Large intestine (tissue), 3 donors: ENCODE data around the gene PLSCR4. TPM values are rescaled to one million over a fixed set of nuclear protein-coding genes. Genes with fewer than 3 reads are reported as not detected.
A peak's percentile ranks its signal among the peaks of the same experiment; 100 is the strongest.

ENCODE experiments used
- DNase-seq, 2 donors: peaks; one replicate each; pipeline versions ENCODE4 v3.0.0 to v3.0.0-alpha.2; 2013
- H3K27ac ChIP-seq: one replicate; pipeline ENCODE4 v1.5.1; 2013; ENCODE audit warnings: low read length
- H3K27me3 ChIP-seq: 2 replicates; pipeline ENCODE4 v1.6.1; 2013; ENCODE audit warnings: low read length; ENCODE audit not compliant: control insufficient read depth, insufficient read depth
- H3K36me3 ChIP-seq: 2 replicates; pipeline ENCODE4 v1.6.1; 2013; ENCODE audit warnings: low read length; ENCODE audit not compliant: control insufficient read depth, insufficient read depth
- H3K4me1 ChIP-seq: one replicate; pipeline ENCODE4 v1.6.1; 2013; ENCODE audit warnings: low read length; ENCODE audit not compliant: control insufficient read depth, insufficient read depth
- H3K4me3 ChIP-seq: one replicate; pipeline ENCODE4 v1.5.1; 2013; ENCODE audit warnings: low read length
- H3K9me3 ChIP-seq: one replicate; pipeline ENCODE4 v1.6.1; 2013; ENCODE audit warnings: mild to moderate bottlenecking, low read depth, low read length, moderate library complexity; ENCODE audit not compliant: control insufficient read depth
- WGBS: methylation state at CpG from one replicate; pipeline ENCODE4 v1.1.5; 2013; ENCODE audit warnings: low lambda C conversion rate; ENCODE audit not compliant: insufficient coverage; 5-methylcytosine and 5-hydroxymethylcytosine counted together
- polyA plus RNA-seq: library from polyadenylated mRNA; unstranded; fragments of 120-200 nt; gene quantifications from one replicate; pipeline ENCODE4 v1.2.1, GENCODE V29; 2013

Gene PLSCR4
- polyA plus RNA-seq, 1 donor, result 38.8 TPM

DNA sequence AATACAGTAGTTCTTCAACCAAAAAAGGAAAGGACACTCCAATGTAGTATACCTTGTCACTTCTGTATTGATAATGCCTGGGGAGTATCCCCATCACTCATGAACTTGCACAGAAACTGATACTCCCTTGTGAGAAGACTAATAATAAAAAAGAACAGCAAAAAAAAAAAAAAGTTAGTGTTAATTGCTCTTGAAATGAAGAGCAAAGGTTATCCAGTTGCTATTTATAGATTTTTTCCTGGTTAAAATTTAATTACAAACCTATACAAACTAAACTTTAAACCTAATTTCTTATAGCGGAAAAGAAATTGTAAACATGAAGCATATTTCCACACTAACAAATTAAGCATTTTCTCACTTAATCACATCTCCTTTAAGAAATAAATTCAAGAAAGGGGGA is 96.6 kb downstream of the PLSCR4 start:
- 29% methylated on average over 1 of the region's 1 CpG for WGBS
- peak in 1 of 2 donors; percentile 69 for DNase-seq
- peaks cover 40% of the 10 kb centered on the region for H3K4me1 ChIP-seq
- peak overlapping the region; percentile 96 for H3K27ac ChIP-seq
- H3K9me3 ChIP-seq, result no peaks in the 10 kb centered on the region
- no peaks in the 10 kb centered on the region for H3K27me3 ChIP-seq
- peak overlapping the region; percentile 4 for H3K4me3 ChIP-seq
- H3K36me3 ChIP-seq, result peaks cover 5% of the 10 kb centered on the region

DNA sequence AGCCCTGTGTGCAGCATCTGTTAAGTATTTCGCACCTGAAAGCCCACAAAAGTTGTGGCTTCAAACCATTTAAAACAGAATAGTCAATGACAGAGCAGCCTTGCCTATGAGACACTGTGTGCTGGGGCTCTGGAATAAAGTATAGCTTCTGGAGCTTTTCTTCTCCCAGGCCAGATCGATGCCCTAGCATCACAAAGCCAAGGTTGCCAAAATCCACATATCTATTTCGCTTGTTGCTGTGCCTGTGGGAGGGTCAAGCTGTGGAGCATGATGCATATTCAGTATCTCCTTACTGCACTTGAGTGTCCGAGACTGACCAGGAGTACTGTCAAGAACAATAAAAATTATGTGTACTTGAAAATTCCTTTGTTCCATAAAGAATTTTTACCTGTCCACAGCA is 97.5 kb downstream of the PLSCR4 start:
- no CpG with 5 or more reads among the region's 4 CpGs for WGBS
- Histone ChIP-seq H3K4me1 (peaks cover 37% of the 10 kb centered on the region), H3K9me3 (no peaks in the 10 kb centered on the region), H3K36me3 (peaks cover 5% of the 10 kb centered on the region), H3K27ac (peak overlapping the region; percentile 96), H3K27me3 (no peaks in the 10 kb centered on the region), H3K4me3 (no peak overlapping the region)
- peak in 1 of 2 donors; percentile 27 for DNase-seq

DNA sequence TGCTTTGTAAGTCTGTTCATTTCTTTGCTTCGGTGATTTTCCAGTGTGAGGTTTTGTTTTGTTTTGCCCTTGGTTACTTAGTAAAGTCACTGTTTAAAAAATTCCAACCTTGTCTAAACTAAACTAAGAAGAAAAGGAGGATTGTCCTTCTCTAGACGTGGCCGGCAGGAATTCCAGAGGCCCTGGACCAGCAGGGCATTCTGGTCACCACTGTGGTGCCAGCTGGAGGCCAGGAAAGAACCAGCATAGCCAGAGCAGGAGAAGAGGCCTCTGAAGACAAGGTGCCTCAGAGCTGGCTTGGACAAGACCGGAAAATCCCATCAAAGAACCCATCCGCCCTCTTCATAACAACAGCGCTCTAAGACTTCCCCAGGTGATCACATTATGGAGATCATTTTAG is 98.1 kb downstream of the PLSCR4 start:
- peaks cover 39% of the 10 kb centered on the region for H3K4me1 ChIP-seq
- no peaks in the 10 kb centered on the region for H3K27me3 ChIP-seq
- H3K36me3 ChIP-seq, result peaks cover 5% of the 10 kb centered on the region
- peak in 1 of 2 donors; percentile 30 for DNase-seq
- H3K9me3 ChIP-seq, result no peaks in the 10 kb centered on the region
- peak overlapping the region; percentile 96 for H3K27ac ChIP-seq
- no CpG with 5 or more reads among the region's 6 CpGs for WGBS
- no peak overlapping the region for H3K4me3 ChIP-seq

DNA sequence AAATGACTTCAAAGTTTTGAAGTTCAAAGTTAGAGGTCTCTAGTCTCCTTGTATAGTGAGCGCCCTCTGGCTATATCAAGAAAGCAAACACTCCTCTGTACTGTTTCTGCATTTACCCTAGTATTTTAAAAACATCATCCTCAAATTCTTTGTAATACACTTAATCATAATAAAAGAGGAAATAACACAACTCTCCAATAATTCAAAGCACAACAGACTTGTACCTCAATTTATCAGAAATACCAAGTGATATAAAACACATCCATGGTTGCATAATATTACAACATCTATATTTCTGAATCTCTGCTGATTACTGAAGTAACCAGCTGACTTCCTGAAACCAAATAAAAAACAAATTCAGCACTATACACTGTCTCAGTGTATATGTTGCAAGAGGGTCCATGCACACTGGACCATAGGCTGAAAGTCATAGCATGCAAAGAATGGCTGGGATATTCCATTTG is 102.4 kb downstream of the PLSCR4 start:
- peak; percentile 34 to 73 for DNase-seq
- peak overlapping the region; percentile 19 for H3K27ac ChIP-seq
- no CpG with 5 or more reads among the region's 1 CpG for WGBS

DNA sequence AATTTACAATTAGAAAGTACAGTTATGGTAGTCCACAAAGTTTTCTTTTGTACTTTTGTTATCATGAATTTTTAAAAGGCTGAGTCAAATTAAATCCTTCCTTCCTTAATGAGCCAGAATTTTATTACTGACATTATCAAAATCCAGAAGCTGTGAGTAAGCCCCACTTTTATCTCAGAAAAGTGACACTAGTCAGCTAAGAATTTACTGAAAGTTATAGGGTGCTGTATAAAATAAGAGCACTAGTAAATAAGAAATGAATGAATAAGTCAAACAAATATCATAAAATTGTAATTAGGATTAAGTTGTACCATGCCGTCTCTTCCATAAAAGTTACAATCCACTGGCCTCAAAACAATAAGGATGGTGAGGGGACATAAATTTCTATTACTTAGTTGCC is 105.3 kb downstream of the PLSCR4 start:
- Histone ChIP-seq H3K36me3 (peaks cover 3% of the 10 kb centered on the region), H3K9me3 (no peaks in the 10 kb centered on the region), H3K4me1 (peaks cover 6% of the 10 kb centered on the region), H3K27ac (no peak overlapping the region), H3K27me3 (no peaks in the 10 kb centered on the region), H3K4me3 (no peak overlapping the region)
- no peak for DNase-seq
- WGBS, result 83% methylated on average over 1 of the region's 1 CpG

More for the DNA sequence above, 102.4 kb downstream of the PLSCR4 start:
- peaks cover 16% of the 10 kb centered on the region for H3K4me1 ChIP-seq
- no peaks in the 10 kb centered on the region for H3K27me3 ChIP-seq
- no peak overlapping the region for H3K4me3 ChIP-seq
- no peaks in the 10 kb centered on the region for H3K9me3 ChIP-seq
- H3K36me3 ChIP-seq, result peaks cover 8% of the 10 kb centered on the region

DNA sequence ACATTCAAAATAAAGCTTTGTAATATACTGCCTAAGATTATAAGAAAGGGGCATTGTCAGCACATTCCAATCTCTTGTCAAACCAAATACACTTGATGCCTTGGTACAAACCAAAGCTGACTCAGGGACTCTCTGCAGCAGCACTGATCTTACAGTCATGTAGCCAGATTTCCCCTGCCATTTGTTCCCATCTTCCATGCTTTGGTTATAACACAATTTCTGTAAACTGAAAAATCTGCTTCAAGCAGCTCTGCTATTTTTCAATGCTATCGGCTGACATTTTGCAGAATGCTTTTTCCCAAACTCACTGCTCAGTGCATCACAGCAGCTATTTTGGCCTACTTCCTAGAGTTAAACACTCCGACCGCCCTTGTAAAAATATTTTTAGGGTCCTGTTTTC is 108.1 kb downstream of the PLSCR4 start:
- no CpG with 5 or more reads among the region's 3 CpGs for WGBS
- peaks cover 3% of the 10 kb centered on the region for H3K4me1 ChIP-seq
- no peaks in the 10 kb centered on the region for H3K9me3 ChIP-seq
- no peak overlapping the region for H3K4me3 ChIP-seq
- H3K27me3 ChIP-seq, result no peaks in the 10 kb centered on the region
- H3K27ac ChIP-seq, result no peak overlapping the region
- DNase-seq, result peak in 1 of 2 donors; percentile 42
- H3K36me3 ChIP-seq, result peaks cover 3% of the 10 kb centered on the region

Other genes starting within 250 kb of the PLSCR4 start
- gene PLOD2, start 89.9 kb downstream of the PLSCR4 start, polyA plus RNA-seq, result 92.2 TPM
- gene PLSCR2, start 218.5 kb upstream of the PLSCR4 start, polyA plus RNA-seq, result 0.79 TPM